Right kidney (tissue), 1 donor: ENCODE measurements around the gene NQO2.
"Not testable (repeated sequence)": the region's sequence is repeated elsewhere in the genome, so short reads cannot be mapped to it uniquely, and the experiment has no call there.

ENCODE experiments used
- DNase-seq: peaks from one replicate; pipeline ENCODE4 v3.0.0-alpha.2; 2016

The NQO2 gene

GRCh38 chr6:2969549-2969948 is 30.1 kb upstream of the NQO2 start:
- no peak for DNase-seq

GRCh38 chr6:2970034-2970685 is 29.5 kb upstream of the NQO2 start:
- no peak for DNase-seq

DNA sequence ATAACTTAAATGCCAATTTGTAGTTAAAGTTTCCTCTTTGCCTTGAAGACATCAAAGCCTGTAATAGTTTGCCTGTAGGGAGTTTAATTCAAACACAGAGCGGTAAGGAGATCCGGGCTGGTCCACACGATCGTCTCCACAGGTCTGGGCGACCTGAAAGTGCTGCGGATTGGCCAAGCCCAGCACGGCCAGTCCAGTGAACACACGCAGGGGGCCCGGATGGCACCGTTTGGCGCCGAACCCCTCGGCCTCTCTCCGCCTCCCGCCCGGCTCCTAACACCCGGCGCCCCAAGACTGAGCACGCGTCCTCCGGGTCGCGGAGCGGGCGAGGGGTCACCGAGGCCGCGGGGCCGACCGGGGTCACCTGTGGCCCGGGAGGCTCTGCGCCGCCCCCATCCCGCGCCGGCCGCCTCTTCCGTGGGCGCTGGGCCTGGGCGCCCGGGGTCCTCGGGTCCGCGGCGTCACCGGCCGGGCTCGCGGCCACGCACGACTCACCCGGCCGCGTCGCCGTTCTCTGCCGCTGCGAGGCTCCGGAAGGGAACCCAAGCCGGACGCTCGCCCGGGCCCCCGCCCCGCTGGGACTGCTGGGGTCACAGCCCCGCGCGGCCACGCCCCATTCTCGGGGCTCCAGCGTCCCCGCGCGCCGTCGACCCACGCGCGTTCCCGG is 28.8 kb upstream of the NQO2 start:
- peak; percentile 77 for DNase-seq

GRCh38 chr6:2971420-2972218 is 28.1 kb upstream of the NQO2 start, which contains the start of gene SERPINB6:
Gene SERPINB6, minus strand, starts transcription at chr6:2971567. Its CDS starts 12,235 bp downstream, at chr6:2959332.
- peak; percentile 91 for DNase-seq

GRCh38 chr6:2972219-2972487 is 27.5 kb upstream of the NQO2 start:
- DNase-seq, result not testable (repeated sequence)

DNA sequence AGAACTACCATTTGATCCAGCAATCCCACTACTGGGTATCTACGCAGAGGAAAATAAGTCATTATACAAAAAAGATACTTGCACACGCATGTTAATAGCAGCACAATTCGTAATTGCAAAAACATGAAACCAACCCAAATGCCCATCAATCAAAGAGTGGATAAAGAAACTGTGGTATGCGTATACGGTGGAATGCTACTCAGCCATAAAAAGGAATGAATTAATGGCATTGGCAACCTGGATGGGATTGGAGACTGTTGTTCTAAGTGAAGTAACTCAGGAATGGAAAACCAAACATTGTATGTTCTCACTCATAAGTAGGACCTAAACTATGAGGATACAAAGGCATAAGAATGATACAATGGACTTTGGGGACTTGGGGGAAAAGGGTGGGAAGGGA is 27.0 kb upstream of the NQO2 start:
- not testable (repeated sequence) for DNase-seq

- DNase-seq, result not testable (repeated sequence)
Measured at GRCh38 chr6:2973180-2973579, 26.5 kb upstream of the NQO2 start.

DNA sequence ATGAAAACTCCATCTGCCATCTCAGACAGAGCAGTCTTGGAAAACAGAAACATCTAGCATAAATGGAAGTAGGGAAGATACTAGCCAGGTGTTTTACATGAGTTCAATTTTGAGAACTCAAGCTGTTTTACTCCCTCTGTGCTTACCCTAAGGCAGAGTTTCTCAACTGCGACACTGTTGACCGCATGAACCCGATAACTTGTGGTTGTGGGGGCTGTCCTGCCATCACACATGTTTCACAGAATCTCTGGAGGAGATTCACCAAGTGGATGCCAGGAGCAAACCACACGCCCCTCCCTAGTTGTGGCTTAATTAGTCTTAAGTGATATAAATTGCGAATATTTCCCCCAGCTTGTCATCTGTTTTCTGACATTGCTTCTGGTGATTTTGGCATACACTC is 26.0 kb upstream of the NQO2 start:
- DNase-seq, result no peak

GRCh38 chr6:2976060-2976459 is 23.6 kb upstream of the NQO2 start:
- DNase-seq, result no peak

DNA sequence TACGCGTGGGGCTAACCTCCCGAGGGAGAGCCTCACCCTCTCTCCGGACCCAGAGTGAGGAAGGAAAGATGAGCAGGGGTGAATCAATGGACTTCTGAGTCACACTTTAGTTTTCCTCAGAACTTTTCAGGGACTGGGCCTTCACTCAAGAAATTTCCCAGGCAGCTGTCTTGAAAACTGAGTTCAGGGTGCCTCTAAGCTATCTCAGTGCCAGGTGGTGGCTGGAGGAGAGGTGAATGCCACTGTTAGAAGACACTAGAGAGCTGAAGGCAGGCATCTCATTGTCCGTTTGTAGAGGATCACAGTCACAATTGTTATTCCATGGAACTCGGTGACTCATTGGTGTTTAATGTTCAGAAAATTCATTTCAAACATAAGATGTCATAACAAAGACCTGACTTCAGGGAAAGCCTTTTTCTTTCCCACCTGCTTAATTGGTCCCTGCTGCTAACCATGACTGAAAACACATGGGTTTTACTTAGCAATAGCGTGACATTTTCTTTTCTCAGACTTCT is 23.1 kb upstream of the NQO2 start:
- DNase-seq, result no peak

GRCh38 chr6:2977290-2977689 is 22.4 kb upstream of the NQO2 start:
- no peak for DNase-seq

GRCh38 chr6:2977799-2978590 is 21.7 kb upstream of the NQO2 start:
- DNase-seq, result no peak

DNA sequence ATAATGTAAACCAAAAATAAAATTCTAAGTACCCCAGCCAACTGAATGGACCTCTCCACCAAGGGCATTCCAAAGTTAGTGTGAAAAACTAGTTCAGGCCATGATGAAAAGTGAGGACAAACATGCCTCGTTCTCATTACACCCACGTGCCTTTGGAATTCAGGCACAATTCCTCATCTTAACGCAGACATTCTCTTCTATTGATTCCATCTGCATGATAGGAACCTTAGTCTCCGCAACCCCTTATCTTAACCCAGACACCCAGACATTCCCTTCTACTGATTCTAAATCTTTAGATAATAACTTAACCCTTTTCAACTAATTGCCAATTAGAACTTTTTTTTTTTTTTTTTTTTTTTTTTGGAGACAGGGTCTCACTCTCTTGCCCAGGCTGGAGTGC is 20.8 kb upstream of the NQO2 start:
- no peak for DNase-seq

DNA sequence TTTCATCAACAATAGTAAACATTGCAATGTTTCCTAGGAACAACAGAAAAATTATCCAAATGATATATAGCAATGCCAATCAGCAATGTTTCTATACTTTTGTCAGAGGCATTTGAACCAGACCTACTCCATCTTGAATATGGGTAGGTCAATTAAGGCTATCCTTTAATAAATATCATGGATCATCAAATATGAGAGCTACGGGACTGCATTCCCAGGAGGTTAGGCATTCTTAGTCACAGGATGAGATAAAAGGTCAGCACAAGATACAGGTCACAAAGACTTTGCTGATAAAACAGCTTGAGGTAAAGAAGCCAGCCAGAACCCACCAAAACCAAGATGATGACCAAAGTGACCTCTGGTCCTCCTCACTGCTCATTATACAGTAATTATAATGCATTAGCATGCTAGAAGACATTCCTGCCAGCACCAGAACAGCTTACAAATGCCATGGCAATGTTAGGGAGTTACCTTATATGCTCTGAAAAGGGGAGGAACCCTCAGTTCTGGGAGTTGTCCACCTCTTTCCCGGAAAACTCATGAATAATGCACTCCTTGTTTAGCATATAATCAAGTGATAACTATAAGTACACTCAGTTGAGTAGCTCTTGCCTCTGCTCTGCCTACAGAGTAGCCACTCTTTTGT is 19.8 kb upstream of the NQO2 start:
- no peak for DNase-seq

DNA sequence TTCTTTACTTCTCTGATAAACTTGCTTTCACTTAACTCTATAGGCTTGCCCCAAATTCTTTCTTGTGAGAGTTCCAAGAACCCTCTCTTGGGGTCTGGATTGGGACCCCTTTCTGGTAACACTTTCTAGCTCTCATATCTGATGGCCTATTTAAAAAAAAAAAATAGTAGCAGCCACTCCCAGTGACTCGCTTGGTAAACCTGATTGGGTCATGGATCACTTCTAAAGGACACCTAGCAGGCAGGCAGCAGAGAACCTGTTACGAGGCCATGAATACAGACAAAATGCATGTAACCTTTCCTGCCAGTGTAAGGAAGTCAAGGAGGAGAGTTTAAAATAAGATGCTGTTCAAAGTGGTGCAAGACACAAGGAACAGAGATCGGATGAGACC is 19.2 kb upstream of the NQO2 start:
- no peak for DNase-seq

GRCh38 chr6:2982426-2983117 is 17.1 kb upstream of the NQO2 start:
- DNase-seq, result no peak

- DNase-seq, result no peak
Measured at GRCh38 chr6:2984738-2985406, 14.8 kb upstream of the NQO2 start.

DNA sequence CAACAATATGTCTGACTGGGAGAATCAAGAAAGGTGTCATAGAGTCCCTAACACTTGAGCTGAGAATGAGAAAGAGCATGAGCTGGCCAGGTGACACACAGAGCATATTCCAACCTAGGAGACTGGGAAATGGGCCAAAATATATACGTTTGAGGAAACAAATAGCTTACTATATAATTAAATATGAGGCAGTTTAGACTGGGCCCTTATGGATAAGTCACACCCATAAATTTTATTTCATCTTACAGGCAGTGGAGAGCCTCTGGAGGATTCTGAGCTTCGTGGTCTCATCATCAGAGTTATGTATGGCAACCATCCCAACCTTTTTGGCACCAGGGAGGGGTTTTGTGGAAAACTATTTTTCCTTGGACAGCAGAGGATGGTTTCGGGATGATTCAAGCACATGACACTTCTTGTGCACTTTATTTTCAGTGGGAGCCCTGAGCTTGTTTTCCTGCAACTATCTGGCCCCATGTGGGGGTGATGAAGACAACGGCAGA is 12.9 kb upstream of the NQO2 start:
- no peak for DNase-seq

GRCh38 chr6:2988094-2988425 is 11.6 kb upstream of the NQO2 start:
- no peak for DNase-seq

DNA sequence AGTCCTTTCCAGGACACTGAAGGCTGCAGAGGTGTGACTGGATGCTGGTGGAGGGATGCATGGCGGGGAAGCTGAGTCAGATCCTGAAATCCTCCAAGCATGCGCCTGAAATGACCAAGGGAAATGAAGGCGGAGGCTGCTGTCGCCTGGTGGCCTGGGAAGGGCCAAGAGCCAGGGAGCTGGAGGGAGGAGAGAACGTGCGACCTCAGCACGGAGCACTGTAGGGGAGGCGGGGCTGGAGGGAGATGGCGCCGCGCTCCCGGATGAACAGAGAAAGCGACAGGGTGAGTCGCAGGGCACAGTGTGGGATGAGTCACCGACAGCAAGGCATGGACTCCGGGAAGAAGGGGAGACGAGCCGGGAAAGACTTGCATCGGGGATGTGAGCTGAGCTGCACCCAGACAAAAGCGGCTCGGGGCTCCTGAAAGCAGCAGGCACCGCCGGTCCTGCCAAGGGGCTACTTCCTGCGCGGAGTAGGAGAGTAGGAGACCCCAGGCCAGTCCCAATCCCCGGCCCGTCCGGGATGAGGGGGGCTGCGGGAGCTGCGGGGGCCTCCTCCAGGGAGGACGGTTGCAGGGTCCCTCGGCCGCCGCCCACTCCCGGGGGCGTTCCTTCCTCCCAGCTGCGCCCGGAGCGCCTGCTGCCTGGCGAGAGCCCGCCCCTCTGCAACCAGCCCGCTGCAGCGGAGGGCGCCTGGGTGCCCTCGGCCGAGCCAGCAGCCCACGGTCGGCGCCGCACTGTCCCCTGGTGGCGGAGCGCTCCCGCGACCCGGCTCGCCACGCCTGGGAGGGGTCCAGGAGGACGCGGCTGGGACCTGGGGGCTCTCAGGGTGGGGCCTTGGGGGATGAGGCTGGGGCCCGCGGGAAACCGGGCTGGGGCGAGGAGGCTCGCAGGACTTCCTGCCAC is 11.0 kb upstream of the NQO2 start:
- peak; percentile 98 for DNase-seq
